HG03575 (cell line): ENCODE measurements around the gene USPL1.
"Not testable (repeated sequence)": the region's sequence is repeated elsewhere in the genome, so short reads cannot be mapped to it uniquely, and the experiment has no call there.

Source experiments
- ATAC-seq: cut with Tn5 transposase; IDR thresholded peaks from one replicate; pipeline ENCODE4 v1.9.1; 2021; ENCODE audit not compliant: unreplicated experiment, insufficient number of reproducible peaks, low FRiP score; ENCODE audit errors: extremely low read depth

USPL1 gene

DNA sequence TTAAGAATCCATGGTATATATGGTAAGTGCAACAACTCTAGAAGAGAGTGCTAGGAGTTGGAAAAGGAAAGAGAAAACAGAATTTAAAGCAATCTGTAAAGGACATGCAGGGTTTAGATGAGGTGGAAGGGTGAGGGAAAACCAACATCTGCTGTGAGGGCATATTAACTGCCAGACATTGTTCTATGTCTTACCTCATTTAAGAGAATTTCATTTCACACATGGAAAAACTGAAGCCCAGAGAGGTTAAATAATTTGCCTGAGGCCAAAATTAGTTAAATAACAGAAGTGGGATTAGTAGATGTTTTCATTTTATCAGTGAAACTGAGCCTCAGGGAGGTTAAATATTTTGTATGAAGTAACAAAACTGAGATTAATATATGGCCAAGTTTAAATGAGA lies 7.4 kb upstream of the USPL1 start:
- ATAC-seq: no peak

DNA sequence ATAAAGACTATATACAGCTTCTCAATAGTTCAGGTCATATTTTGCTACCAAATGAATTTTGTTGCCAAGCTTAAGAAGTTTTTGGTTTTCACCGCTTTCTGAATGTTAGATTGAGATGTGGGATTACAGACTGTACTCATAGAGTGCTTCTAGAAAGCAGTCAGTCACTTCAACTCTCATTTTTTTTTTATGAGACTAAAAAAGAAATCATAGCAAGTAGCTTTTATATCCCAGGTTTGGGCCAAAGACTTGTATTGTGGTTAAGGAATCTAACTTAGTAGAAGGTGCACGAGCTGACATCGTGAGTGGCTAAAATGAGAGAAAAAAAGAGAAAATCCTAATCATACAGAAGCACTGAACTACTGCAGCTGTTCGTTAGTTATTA lies 2.2 kb upstream of the USPL1 start:
- ATAC-seq: no peak

DNA sequence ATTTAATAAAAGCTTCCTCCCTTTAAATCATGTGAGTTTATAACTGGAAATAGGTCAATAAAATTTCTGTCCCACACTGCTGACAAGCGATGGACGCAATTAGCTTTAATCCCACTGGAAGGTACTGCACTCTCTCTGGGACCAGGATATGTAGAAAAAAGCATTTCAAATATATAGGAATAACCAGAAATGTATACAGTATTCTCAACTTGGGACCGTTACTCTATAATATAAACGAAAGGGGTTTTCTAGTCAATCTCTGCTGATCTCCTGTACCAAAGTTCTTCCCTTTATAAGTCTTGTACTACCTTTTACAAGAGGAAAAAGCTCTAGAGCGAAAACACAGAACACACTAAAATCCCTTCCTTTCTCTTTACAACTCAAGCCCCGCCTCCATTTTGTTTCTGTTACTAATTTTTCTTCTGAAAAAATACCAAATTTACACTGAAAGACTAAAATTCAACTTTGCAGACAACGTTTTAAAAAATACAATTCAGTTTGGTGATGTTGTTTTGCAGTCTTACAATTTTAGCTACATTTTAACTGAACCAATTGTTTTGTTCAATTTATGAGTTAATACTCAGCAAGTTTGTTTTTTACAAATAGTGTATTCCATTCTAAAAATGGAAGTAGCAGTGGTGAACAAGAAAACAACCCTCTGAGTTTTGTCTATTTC lies 1.7 kb upstream of the USPL1 start:
- ATAC-seq: no peak

DNA sequence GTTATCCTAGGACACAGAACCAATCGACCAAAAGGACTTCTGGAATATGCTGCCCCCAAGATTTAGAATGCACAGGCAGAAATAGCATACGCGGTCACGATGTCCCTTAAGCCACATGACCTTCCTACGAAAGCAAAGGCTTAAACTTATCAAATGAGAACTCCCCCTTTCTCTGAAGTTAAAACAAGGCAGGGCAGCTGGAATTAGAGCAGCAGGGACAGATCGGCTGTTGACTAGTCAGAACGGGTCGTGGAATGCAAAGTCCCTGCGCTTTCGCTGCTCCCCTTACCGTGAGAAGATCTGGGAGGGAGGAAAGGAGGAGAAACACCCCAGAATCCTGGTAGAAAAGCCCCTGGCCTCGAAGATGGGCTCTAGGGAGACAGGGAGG lies 799 bp upstream of the USPL1 start:
- ATAC-seq: no peak

DNA sequence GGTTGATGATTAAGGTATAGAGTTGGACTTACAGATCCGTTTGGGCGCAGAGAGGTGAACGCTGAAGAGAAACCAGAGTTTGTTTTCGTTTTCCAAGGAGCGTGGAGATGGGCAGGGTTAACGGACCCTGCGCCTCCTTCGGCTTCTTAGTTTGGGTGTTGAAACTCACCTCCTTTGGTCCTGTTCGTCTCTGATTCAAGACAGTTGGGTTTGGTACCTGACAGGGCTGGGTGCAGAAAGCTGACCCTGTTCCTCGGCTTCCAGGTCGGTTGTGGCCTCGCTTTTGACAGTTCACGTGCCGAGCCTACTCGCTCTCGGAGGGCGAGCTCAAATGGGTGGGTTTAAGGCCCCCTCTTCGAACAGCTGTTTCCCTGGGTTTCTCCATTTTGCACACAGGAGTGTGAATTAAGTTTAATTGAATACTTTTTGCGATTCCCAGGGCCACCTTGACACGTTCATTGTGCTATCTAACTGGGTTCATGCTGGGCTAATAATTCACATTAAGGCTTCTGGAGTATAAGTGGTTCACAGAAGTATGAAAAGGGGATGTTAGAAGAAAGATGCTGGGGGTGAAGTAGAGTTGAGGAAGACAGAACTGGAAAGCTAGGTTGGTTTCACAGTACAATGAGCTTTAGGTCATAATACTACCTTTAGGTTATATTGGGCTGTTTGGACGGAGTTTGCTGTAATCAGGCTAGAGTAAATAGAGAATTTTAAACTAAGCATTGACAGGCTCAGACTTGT lies 638 bp downstream of the USPL1 start:
- ATAC-seq: no peak

DNA sequence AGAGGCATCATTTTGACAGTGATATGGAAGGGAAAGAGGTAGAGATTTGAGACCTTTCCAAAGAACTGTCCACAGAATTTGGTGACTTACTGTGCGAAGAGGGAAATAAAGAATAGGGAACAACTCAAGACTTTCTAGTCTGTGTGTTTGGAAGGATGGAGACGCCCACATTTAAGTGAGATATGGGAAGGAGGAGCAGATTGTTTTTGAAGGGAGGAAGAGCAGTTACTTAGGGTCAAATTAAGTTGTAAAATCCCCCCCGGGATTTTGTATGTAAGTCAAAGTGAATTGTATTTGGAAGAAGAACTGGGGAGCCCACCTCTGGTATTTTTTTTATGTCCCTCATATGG lies 1.2 kb downstream of the USPL1 start:
- no peak for ATAC-seq

DNA sequence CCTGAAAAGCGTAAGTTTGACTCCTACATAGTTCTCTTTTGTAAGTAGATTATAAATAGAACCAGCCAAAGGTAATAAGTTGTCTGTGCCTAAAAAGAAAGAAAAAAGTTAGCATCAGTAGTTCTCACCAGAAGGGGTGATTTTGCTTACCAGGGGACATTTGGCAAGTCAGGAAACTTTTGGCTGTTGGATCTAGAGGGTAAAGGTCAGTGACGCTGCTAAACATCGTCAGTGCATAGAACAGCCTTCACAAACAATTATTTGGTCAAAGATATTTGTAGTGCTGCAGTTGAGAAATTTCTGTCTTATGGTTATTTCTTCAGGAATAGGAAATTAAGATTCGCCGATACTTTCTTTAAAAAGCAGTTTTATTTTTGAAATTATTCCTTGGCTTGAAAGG lies 2.0 kb downstream of the USPL1 start:
- ATAC-seq: no peak

DNA sequence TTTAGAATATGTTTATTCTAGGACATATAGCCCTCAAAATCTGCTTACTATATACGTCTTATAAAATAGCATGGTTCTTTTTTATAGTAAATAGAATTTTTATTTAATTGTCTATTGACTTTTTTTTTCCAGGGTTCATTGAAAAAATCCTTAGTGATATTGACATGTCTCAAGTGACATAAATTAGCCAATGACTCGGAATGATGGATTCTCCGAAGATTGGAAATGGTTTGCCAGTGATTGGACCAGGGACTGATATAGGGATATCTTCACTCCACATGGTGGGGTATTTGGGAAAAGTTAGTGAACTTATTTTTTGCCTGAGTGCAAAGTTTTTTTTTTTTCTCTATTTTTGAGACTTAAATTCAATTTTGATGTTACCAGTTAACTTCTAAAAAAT lies 3.2 kb downstream of the USPL1 start:
- ATAC-seq: no peak

DNA sequence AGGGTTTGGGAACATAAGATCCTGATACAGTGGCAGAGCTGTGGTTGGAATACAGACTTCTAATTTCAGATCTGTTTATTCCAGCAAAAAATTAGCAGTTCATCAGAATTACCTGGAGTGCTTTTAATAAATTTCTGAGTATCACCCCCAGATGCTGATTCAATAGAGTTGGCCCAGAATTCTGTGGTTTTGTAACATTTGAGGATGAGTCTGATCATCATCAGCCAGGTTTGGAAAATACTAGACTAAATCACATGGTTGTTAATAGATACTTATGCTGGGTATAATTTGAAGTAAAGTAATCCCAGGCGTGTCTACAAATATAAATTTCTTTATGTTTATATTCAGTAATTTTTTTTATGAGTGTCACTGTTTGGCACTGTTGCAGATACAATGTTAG lies 4.8 kb downstream of the USPL1 start:
- no peak for ATAC-seq

DNA sequence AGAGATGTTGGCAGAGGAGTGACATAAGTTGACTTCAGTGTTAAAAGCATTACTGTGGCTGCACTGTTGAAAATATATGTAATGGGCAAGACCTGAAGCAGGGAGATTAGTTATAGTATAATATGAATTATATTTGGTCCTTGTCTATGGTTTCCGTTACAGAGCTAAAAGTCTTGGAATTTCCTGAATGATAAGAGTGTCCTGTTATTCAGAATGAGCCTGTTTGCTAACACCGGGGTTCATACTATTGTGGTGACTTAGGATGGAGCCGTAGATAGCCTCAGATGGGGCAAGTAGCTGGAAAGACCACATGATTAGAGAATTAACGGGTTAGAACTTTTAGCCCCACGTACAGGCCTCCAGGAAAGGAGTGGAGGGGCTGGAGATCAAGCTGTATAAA lies 5.7 kb downstream of the USPL1 start:
- ATAC-seq: no peak

DNA sequence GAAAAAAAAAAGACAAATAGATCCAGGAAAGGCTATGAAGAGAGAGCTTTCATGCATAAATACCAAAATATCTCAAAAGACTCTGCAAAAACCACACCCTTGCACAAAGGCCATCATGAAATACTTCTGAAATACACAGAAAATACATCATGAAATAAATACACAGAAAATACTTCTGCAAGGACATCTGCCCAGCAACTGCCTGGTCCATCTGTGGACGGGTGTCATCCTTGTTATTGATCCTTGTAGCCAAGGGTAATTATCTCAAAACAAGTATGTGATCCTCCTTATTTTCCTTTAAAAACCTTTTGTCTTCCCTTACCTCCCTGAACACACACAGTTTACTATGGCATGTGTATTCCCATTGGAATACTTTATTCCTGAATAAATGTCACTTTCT lies 6.9 kb downstream of the USPL1 start:
- no peak for ATAC-seq

DNA sequence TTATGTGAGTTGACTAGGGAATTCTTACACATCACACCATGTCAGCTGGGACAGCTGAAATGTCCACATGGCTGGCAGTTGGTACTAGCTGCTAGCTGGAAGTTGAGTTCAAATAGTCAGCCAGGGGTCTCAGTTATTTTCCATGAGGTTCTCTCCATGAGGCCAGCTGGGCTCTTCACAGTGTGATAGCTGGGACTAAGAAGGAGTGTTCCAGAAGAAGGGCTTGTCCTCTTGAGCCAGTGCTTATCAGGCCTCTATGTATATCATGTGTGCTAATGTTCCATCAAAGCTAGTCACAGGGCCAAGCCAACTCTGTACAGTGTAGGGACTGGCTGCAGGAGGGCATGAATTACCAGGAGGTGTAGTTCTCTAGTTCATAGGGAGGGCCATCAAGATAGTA lies 11.8 kb downstream of the USPL1 start:
- no peak for ATAC-seq

DNA sequence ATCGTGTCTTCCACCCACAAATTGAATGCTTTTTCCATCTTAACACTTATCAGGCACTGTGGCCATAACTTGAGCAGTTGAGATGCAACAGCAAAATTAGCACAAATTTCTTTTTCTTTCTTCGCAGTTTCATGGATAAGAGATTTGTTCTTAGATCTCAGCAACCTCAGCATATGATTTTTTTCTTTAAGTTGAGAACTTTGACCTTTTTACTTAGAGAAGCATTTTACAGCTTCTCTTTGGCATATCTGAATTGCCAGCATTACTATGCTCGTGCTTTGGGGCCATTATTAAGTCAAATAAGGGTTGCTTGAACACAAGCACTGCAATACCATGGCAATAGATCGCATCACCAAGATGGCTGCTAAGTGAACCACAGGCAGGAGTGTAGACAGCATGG lies 16.1 kb downstream of the USPL1 start:
- no peak for ATAC-seq

DNA sequence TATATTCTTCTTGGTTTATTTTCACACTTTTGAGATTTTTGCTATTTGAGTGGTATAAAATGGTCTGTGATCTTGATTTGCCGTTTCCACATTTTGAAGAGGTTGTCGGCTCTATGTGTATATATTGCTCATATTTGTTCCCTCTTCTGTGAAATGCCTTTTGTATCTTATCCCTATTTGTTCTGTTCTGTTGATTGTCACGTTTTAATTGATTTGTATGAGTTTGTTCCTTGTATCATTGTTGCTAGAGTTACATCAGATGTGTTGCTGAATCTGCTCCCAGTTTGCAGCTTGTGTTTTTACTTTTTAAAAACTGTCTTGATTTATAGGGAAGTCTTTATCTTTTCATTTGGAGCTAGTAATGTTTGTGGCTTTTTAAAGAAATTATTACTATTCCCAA lies 17.1 kb downstream of the USPL1 start:
- no peak for ATAC-seq

DNA sequence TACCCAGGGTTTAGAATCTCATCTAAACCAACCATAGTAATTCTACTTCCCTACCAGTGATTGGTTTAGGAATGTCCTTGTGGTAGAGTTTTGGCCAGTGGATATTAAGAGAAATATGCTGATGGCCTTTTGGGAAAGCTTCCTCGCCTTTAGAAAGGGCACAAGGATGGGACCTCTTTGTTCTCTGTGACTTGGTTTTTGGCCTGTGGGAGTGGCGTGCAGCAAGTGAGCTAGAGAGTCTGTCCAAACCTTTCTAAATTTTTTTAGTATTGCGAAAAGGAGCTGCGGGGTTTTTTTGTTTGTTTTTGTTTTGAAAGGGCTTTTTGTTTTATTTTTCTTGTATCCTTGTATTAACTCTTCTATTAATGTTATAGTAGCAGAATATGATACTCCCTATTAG lies 20.6 kb downstream of the USPL1 start:
- no peak for ATAC-seq

DNA sequence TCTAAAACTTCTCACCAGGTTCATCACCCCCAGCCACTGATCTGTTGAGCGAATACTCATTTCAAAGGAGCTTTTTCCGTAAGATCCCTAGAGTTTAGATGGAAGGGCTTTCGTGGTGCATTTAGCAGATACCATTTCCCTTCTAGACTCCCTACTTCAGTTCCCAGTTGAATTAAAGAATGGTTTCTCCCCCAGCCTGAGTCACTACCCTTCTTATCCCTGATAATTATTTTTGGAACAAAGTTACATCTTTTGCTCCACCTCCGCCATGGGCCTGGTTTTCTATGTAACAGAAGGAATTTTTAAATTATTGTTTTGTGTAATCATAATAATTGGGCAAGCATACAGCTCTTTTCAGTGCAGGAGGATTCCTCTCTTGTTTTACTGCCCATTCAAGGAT lies 22.0 kb downstream of the USPL1 start:
- ATAC-seq: no peak

DNA sequence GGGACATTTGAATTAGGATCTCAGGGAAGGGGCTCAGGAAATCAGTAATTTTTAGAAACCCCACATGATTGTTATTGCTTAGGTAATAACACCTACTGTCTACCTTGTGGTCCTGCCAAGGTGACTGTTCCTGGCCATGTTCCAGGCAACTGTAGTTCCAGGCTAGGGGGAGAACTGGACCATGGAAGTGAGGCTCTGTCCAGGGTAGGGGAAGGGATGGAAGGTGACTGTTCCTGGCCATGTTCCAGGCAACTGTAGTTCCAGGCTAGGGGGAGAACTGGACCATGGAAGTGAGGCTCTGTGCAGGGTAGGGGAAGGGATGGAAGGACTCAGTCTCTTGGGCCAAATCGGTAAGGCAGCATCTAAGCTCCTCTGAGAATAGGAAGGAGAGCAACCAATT lies 23.5 kb downstream of the USPL1 start:
- not testable (repeated sequence) for ATAC-seq

DNA sequence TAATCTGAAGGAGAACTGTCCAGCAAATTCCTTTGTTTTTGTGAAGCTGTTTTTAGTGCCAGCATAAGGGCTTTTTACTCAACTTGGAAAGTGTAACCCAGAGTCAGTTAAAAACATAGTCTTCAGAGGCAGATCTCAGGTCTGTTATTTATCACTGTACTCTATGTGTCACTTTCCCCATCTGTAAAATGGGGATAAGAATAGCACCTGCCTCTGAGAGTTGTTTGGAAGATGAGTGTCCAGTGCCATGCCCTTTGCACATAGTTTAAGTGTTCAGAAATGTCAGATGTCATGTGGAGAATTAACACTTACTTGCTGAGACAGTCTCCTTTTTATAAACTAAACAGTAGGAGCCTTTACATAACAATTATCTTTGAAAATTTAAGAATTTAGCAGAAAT lies 27.9 kb downstream of the USPL1 start:
- ATAC-seq: no peak

DNA sequence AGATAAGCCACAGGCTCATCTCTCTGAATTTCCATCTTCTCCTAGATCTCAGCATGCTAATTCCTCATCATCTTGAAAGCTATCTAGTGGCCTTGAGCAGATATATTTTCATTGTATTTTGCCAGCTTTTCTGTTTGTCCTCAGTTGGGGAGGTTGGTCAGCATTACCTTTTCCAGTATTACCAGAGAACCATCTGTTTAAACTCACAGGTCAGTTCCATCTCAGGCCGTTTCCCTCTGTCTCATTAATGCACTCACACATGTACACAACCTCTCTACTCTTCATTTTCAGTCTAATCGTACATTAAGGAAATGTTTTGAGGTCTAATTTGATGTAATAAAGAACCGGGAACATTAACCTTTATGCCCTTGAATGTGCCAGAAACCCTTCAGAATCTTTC lies 29.7 kb downstream of the USPL1 start:
- no peak for ATAC-seq

DNA sequence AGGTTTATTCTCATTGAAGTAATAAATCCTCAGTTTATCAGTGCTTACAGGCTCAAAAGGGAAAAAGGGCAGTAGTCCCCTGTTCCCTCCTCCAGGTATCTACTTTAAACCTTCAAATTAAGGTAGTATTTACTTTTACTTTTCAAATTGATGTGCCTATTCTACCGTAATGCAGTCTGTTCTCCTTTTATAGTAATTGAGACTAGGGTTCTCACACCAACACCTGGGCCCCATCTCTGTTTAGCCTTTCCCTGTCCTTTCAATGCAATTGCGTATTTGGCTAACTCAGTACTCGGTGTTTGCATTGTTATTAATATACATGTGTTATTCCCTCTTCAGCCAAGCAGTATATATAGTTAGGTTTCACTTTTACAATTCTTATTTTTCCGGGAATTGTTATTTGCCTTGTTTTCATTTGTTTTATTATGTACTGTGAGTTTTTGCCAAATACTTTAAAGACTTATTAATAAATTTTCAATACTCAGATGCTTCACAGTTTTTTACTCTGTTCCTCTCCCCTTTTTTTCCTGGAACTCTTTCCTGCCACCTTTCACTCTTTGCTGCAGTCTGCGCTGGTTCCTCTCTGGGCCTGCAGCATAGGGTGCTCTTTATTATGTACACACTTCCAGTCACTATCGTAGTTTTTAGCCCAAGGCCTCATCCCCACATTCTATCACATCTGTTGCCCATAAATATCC lies 30.3 kb downstream of the USPL1 start:
- no peak for ATAC-seq
